NCI-H510A treated with DMSO at 0.1 percent for 48 hours (cell line): ENCODE results near the gene WFDC5.
"Not testable (repeated sequence)": the region's sequence is repeated elsewhere in the genome, so short reads cannot be mapped to it uniquely, and the experiment has no call there.

Experiments
- DNase-seq: peaks from one replicate; lab custom pipeline; 2025; lab: John Stamatoyannopoulos, UW

WFDC5 gene

GRCh38 chr20:45087814-45088213 is 27.2 kb downstream of the WFDC5 start:
- DNase-seq: no peak

- no peak for DNase-seq
Measured at GRCh38 chr20:45087097-45087790, 27.7 kb downstream of the WFDC5 start.

GRCh38 chr20:45085867-45086266 is 29.1 kb downstream of the WFDC5 start:
- DNase-seq: no peak

- no peak for DNase-seq
Measured at GRCh38 chr20:45085289-45085688, 29.7 kb downstream of the WFDC5 start.

- DNase-seq: no peak
Measured at GRCh38 chr20:45083127-45083526, 31.8 kb downstream of the WFDC5 start.

- DNase-seq: no peak
Measured at GRCh38 chr20:45082468-45082867, 32.5 kb downstream of the WFDC5 start.

- DNase-seq: no peak
Measured at GRCh38 chr20:45080867-45081624, 33.9 kb downstream of the WFDC5 start.

GRCh38 chr20:45077559-45077958 is 37.4 kb downstream of the WFDC5 start:
- no peak for DNase-seq

- DNase-seq: no peak
Measured at GRCh38 chr20:45073221-45073620, 41.8 kb downstream of the WFDC5 start.

GRCh38 chr20:45072066-45072465 is 42.9 kb downstream of the WFDC5 start:
- DNase-seq: no peak

GRCh38 chr20:45070932-45071632 is 43.9 kb downstream of the WFDC5 start:
- no peak for DNase-seq

- no peak for DNase-seq
Measured at GRCh38 chr20:45069261-45069660, 45.7 kb downstream of the WFDC5 start.

GRCh38 chr20:45067558-45067957 is 47.4 kb downstream of the WFDC5 start:
- DNase-seq: no peak

GRCh38 chr20:45067087-45067486 is 47.9 kb downstream of the WFDC5 start:
- no peak for DNase-seq

- no peak for DNase-seq
Measured at GRCh38 chr20:45066372-45066771, 48.6 kb downstream of the WFDC5 start.

GRCh38 chr20:45064812-45065211 is 50.2 kb downstream of the WFDC5 start:
- no peak for DNase-seq

- DNase-seq: not testable (repeated sequence)
Measured at GRCh38 chr20:45063107-45063506, 51.9 kb downstream of the WFDC5 start.

GRCh38 chr20:45061244-45061643 is 53.7 kb downstream of the WFDC5 start:
- DNase-seq: no peak

- no peak for DNase-seq
Measured at GRCh38 chr20:45060294-45060693, 54.7 kb downstream of the WFDC5 start.
